Measurements from ENCODE around the gene PTPRD.

- no peak for TF ChIP-seq POLR2A (IDR thresholded peaks at IDR 0.05; ENCODE audit: low read depth, low read length)
- TF ChIP-seq CTCF (conservative IDR thresholded peaks at IDR 0.05; ENCODE audit: low read depth, low read length), result no peak
- no peak for TF ChIP-seq MAFK (IDR thresholded peaks at IDR 0.05; ENCODE audit: low read depth, low read length)
- TF ChIP-seq MAZ (IDR thresholded peaks at IDR 0.05; ENCODE audit: borderline replicate concordance, low read depth, low read length), result no peak
- no peak for TF ChIP-seq RAD21 (IDR thresholded peaks at IDR 0.05; ENCODE audit: low read length)
- no peak for TF ChIP-seq MXI1 (IDR thresholded peaks at IDR 0.05; ENCODE audit: borderline replicate concordance, low read depth, low read length)
- no peak for TF ChIP-seq USF2 (IDR thresholded peaks at IDR 0.05; ENCODE audit: low read depth, low read length)
- no peak for TF ChIP-seq CEBPB (IDR thresholded peaks at IDR 0.05; ENCODE audit: low read depth, low read length)
- TF ChIP-seq BHLHE40 (IDR thresholded peaks at IDR 0.05; ENCODE audit: low read depth, low read length), result no peak
- no peak for TF ChIP-seq FOS (IDR thresholded peaks at IDR 0.05; ENCODE audit: low read depth, low read length)
- no peak for TF ChIP-seq ELK1 (IDR thresholded peaks at IDR 0.05; ENCODE audit: borderline replicate concordance, low read depth, low read length)
- TF ChIP-seq RFX5 (IDR thresholded peaks at IDR 0.05; ENCODE audit: low read depth, low read length), result no peak
Measured at GRCh38 chr9:8431505-8431904, 2181.3 kb downstream of the PTPRD start.
